Glomerular visceral epithelial cell (primary cell): Measurements from ENCODE around the gene GRIN1.

Experiments
- DNase-seq: peaks from one replicate; pipeline ENCODE4 v3.0.0-alpha.2; 2016; ENCODE audit errors: extremely low spot score

GRIN1 gene

GRCh38 chr9:137216188-137216965 is 77.4 kb downstream of the GRIN1 start:
- no peak for DNase-seq

- no peak for DNase-seq
Observed at GRCh38 chr9:137217276-137218211, 78.6 kb downstream of the GRIN1 start.

- DNase-seq = no peak
Observed at GRCh38 chr9:137218212-137218753, 79.3 kb downstream of the GRIN1 start.
